Stomach (tissue), 4 donors: ENCODE measurements around the gene KCNIP4.

ENCODE experiments used
- EP300 ChIP-seq: sonication (generic); formaldehyde crosslinking; IDR thresholded peaks from one replicate; pipeline ENCODE4 v1.6.1; 2017; ENCODE audit warnings: antibody characterized with exemption
- POLR2A ChIP-seq, 4 donors: fragments of 450-650 bp; IDR thresholded peaks; one replicate each; pipeline ENCODE4 v1.6.1; 2016; ENCODE audit warnings: antibody characterized with exemption in 4 of 4, control low read depth in 2 of 4, mild to moderate bottlenecking in 1 of 4, moderate library complexity in 1 of 4
- POLR2AphosphoS5 ChIP-seq, 3 donors: sonication (generic); formaldehyde crosslinking; IDR thresholded peaks; one replicate each; pipeline ENCODE4 v1.6.1; 2016; ENCODE audit warnings: antibody characterized with exemption in 3 of 3
- TF ChIP-seq, protein P1 (sequence below), 7 experiments: fragments of 450-650 bp in 4 of 7; fragments of 200-600 bp in 3 of 7; sonication (generic) in 3 of 7; IDR thresholded peaks; one replicate each; pipeline ENCODE4 v1.5.1; 2016 to 2019; ENCODE audit warnings: antibody characterized with exemption in 7 of 7, control low read depth in 2 of 7, mild to moderate bottlenecking in 1 of 7

DNA sequence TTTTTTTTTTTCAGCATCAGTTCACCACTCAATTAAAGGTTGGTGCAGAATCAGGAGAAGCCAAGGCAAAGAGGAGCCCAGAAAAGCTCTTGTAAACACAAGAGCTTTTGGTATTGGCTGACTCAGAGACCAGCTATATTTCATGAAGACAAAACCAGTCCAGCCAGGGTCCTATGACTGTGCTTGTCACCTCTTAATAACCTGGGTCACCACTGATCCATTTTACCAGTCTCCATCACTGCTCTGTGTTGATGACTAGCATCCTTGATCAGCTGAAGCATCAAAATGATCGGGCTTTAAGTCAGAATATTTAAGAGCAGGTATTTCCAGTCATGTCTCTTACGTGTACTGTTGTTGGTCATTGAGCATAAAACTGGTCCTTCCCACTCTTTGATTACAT lies 1010.4 kb downstream of the KCNIP4 start:
- TF ChIP-seq, protein P1, sequence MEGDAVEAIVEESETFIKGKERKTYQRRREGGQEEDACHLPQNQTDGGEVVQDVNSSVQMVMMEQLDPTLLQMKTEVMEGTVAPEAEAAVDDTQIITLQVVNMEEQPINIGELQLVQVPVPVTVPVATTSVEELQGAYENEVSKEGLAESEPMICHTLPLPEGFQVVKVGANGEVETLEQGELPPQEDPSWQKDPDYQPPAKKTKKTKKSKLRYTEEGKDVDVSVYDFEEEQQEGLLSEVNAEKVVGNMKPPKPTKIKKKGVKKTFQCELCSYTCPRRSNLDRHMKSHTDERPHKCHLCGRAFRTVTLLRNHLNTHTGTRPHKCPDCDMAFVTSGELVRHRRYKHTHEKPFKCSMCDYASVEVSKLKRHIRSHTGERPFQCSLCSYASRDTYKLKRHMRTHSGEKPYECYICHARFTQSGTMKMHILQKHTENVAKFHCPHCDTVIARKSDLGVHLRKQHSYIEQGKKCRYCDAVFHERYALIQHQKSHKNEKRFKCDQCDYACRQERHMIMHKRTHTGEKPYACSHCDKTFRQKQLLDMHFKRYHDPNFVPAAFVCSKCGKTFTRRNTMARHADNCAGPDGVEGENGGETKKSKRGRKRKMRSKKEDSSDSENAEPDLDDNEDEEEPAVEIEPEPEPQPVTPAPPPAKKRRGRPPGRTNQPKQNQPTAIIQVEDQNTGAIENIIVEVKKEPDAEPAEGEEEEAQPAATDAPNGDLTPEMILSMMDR (IDR thresholded peaks at IDR 0.05) = no peak
- no peak for TF ChIP-seq POLR2AphosphoS5 (IDR thresholded peaks at IDR 0.05)
- no peak for TF ChIP-seq POLR2A (IDR thresholded peaks at IDR 0.05)
- no peak for TF ChIP-seq EP300
